ENCODE results near the gene FGF16.
"Not testable (repeated sequence)": the region's sequence is repeated elsewhere in the genome, so short reads cannot be mapped to it uniquely, and the experiment has no call there.

The FGF16 gene

GRCh38 chrX:77447653-77448569 lies 722 bp downstream of the FGF16 start:
- no peak for DNase-seq (ENCODE audit: low spot score)

DNA sequence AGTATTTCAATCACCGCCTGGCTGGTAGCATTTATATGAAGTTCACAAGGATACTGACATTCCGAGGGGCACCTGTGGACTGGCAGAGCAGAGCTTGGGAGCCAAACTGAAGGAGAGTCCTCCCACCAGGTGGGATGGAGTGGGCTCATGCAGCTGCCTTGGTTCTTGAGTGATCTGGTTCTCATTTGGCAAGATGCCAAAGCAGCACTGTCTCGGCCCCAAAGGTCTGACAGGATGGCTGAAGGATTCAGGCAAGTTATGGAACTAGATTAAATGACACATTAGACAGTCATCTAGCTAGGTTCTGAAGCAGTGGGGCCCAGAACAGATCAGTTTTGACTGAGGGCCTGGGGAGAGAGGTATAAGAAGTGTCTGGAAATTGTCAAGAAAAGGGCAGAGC lies 3.2 kb downstream of the FGF16 start:
- DNase-seq (ENCODE audit: low spot score) = no peak

- no peak for DNase-seq (ENCODE audit: low spot score)
Observed at GRCh38 chrX:77450996-77451395, 3.8 kb downstream of the FGF16 start.

GRCh38 chrX:77453190-77453589 lies 6.0 kb downstream of the FGF16 start:
- no peak for DNase-seq (ENCODE audit: low spot score)

GRCh38 chrX:77455437-77455836 lies 8.2 kb downstream of the FGF16 start:
- DNase-seq (ENCODE audit: low spot score) = no peak

- no peak for DNase-seq (ENCODE audit: low spot score)
Observed at GRCh38 chrX:77484045-77484444, 36.9 kb downstream of the FGF16 start.

DNA sequence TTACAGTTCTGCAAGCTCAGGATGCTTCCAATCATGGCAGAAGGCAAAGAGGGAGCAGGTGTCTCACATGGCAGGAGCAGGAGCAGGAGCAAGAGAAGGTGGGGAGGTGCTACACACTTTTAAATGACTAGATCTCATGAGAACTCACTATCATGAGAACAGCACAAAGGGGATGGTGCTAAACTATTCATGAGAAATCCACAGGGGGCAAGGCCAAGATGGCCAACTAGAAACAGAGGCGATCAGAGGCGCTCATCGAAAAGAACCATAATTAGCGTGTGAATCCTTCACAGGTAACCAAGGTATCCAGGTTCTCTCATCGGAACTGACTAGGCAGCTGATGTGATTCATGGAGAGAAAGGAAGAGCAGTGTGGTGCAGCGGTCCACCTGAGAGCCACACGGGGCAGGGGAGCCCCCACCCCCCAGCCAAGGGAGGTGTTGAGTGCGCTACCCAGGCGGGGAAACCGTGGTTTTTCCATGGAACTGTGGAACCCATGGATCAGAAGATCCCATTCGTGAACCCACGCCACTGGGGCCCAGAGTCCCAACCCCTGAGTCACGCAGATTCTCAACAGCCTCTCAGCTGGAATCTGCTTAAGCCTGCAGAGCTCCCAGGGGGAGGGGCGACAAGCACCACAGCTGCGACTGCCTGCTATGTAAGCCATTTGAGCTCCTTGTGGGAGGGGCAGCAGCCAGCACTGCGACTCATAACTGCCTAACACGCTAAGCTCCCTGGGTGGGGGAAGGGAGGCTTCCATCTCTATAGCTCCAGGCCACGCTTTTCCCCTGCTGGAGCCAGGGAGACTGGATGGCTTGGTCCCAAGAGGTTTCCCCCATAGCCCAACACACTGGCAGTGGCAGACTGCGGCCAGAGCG lies 46.7 kb downstream of the FGF16 start:
- DNase-seq (ENCODE audit: low spot score) = no peak

GRCh38 chrX:77500164-77500563 lies 53.0 kb downstream of the FGF16 start:
- DNase-seq (ENCODE audit: low spot score) = not testable (repeated sequence)

GRCh38 chrX:77502951-77503525 lies 55.8 kb downstream of the FGF16 start:
- DNase-seq (ENCODE audit: low spot score) = no peak

- no peak for DNase-seq (ENCODE audit: low spot score)
Observed at GRCh38 chrX:77505227-77505626, 58.0 kb downstream of the FGF16 start.
